ENCODE measurements around the gene C10orf67.
"Not testable (repeated sequence)": the region's sequence is repeated elsewhere in the genome, so short reads cannot be mapped to it uniquely, and the experiment has no call there.

Gene C10orf67

DNA sequence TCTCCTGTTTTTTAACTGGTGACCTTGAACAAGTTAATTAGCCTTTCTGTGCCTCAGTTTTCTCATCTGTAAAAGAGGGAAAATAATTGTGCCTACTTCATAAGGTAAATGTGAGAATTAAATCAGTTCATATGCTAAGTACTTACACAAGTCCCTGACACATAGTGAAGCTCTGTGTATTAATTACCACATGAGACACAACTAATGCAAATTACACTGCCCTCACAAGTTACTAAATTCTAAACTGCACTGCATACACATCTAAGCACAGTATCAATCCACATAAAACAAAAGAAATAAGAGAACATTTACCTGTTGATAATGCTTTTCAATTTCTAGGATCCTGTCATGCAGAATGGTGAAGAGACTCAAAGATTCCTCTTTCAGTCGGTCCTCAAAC, 22.5 kb downstream of the C10orf67 start:
- no peak for DNase-seq

DNA sequence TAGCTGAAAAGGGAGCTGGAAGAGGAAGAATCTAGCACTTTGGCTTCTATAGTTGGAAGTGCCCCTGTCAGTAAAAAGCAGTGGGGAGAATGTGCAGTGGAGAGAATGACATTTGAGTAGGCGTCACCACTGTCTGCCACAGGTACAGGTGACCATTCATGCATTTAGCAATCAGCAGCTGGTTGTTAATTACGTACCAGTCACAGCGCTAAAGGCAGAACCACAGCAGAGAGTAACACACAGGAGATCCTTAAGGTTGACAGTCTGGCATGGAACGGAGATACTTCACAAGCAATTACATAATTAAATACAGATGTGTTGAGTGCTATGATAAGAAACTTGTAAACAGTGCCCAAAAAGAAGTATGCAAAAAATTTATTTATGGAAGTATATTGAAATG, 24.8 kb downstream of the C10orf67 start:
- DNase-seq = no peak

DNA sequence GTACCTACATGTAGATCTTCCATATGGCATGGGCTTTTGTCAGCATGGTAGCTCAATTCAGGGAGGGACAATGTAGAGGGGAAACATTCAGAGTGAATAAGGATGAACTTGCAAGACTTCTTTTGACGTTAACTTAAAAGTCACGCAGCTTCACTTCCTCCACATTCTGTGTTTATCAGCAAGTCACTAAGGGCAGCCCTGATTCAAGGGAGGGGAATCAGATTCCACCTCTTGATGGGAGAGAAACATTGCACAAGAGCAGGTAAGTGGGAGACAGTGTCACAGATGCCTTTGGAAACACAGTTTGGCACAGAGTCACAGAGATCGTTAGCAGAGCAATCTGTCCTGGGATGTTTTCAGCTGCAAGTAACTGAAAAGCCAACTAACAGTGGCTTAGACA, 26.2 kb downstream of the C10orf67 start:
- no peak for DNase-seq

DNA sequence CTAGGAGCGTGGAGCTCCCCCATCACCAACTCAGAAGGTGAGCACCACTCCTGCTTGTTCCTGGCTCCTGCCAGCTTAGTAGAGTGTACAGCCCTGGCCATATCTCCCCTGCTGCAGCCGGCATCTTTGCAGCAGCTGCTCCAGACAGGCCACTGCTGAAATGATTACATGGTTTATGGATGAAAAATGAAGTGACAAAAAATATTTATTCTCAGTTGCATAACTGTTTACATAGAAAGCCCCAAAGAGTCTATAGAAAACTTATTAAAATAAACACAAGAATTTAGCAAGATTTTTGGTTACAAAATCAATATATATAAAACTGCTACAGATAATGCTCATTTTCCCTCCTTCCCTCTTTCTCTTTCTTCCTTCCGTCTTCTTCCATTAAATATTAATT, 27.2 kb downstream of the C10orf67 start:
- DNase-seq = no peak

DNA sequence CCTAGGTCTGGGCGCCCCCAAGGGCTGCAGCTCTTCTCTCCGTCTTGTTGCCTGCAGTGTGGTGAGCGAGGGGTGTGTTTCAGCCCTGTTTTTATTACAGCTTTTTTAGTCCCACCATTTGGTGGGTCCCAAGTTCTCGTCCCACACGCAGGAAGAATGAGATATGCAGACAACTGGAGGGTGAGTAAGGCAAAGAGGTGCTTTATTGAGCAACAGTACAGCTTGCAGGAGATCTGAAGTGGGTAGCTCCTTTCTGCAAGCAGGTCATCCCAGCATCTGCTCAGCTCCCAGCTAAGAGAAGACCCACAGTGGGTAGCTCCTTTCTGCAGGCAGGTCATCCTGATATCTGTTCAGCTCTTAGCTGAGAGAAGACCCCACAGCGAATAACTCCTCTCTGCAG, 28.2 kb downstream of the C10orf67 start:
- DNase-seq = no peak

DNA sequence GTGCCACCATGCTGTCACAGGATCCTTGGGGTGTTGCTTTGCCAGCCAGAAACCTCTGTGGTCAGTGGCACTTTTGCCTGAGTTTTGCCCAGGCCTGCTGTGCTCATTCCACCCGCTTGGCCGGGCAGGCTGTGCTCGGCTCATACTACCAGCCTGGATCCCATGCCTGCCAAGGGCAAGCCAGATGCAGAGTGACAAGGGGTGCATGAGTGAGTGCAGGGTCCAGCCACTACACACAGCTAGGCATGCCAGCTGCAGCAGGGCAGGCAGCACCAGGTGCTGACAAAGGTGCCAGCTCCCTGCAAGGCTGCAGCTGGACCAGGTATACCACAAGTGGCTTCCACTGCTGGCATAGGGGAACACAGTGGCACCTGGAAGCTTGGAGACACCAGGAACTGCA, 28.6 kb downstream of the C10orf67 start:
- no peak for DNase-seq

DNA sequence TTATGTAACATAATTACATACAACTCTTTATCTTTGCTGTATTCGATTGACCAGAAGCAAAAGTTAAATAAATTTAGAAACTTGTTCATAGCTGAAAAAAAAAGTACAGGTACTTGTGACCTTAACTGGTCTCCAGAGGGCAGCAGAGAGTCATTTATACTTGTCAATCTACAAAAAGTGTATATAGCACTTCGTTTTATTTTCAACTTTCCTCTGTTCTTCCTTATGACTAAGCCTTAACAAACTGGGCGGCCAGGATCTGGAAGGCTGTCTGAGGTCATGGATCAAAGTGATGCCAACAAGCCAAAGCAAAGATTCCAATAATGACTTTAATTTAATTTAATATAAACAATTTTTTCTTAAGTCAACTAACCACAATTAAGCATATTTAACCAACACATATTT, 29.8 kb downstream of the C10orf67 start:
- peak; percentile 58 for DNase-seq

DNA sequence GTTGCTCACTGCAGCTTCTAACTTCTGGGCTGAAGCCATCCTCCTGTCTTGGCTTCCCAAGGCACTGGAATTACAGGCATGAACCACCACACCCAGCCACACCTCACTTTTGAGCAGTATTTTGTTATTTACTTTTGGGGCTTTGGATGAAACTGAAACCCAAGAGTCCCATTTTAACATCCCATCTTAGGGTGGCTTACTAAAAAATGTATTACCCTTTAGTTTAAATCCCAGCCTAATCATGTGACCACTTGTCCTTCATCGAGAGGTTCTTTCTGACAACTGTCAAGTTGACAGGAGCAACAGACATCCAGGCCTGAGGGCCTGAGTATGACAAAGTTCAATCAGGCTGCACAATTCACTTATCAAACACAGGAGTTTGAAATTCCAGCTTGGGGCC, 33.6 kb downstream of the C10orf67 start:
- no peak for DNase-seq

DNA sequence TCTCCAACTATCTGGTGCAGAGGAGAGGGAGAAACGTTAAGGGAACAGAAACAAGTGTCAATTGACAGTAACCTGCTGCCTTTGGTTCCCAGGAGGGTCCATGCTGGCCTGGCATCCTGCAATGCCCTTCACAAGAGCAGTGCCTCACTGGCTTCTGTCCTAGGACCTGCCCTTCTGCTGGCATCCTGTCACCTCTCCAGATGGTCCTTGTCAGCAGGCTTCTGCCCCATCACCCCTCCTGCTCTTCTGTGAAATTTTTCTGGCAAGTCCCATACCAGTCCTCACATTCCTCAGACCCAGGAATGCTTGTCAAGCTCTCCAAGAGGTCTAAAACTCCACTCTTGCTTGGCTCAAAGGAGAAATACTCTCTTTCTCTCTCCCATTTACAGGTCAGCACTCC, 34.2 kb downstream of the C10orf67 start:
- DNase-seq = no peak

DNA sequence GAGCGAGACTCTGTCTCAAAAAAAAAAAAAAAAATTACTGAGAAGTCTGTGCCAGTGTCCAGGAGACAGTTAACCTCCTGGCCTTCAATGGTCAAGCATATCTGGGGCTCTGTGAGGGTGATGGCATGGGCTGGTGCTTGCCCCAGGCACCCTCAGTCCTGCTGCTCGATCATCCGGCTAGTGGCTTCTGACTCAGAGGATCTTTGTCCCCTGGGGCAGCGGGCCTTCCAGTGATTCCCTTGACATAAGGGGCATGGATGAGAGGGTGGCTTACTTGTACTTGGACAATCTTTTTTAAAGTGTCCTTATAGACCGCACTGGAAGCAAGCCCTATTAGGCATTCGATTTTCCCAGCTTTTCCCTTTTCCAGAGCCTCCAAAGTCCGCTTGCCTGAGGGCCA, 44.6 kb downstream of the C10orf67 start:
- DNase-seq = not testable (repeated sequence)

DNA sequence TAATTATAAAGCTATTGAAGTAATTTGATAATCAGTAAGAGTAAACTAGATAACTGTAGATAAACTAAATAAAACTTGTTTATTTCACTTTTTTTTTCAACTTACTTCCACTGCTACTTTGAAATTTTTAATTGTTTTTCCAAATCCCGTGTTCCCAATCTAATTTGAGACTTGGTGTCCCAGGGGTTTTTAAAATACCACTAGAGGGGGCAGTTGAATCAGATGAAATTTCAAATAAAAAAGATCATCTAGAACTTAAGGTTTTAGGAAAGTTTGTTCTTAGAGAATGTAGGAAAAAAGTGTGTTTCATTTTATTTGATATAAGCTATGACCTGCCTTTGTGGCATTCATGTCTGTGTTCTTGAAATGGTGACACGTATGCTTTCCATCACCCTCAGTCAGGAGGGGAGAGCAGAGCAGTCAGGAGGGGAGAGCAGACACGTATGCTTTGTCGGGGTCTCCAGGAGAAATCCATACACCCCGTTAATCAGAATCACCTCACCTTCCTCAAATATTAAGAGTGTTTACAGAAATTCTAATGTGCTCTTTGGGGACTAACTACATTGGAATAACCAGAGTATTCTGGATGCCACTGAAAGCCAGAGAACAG, 49.9 kb downstream of the C10orf67 start:
- no peak for DNase-seq

DNA sequence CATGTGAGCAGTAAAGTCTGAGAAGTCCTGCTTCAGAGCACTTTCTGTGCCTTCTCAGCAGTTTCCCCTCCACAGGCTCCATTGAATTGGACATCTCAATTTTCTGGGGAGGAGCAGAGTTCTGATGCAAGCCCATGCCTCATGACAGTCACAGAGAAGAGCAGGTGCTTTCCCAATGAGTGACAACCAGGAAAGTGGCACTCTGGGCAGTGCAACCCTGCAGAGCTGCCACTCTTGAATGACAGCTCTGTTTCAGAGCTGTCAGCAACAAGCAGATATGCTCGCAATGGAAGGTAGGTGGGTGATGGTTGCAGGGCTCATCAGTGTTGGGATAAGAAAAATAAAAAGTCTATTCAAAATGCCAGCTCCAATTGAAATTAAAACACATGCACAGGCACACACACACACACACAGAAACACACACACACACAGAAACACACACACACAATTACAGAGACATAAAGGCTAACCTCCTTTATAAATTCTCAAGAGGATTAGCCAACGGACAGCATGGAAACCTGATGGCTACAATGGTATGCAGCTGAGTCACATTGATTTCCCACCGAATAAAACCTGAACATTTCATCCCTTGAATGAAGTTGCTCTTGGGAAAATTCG, 50.5 kb downstream of the C10orf67 start:
- no peak for DNase-seq

DNA sequence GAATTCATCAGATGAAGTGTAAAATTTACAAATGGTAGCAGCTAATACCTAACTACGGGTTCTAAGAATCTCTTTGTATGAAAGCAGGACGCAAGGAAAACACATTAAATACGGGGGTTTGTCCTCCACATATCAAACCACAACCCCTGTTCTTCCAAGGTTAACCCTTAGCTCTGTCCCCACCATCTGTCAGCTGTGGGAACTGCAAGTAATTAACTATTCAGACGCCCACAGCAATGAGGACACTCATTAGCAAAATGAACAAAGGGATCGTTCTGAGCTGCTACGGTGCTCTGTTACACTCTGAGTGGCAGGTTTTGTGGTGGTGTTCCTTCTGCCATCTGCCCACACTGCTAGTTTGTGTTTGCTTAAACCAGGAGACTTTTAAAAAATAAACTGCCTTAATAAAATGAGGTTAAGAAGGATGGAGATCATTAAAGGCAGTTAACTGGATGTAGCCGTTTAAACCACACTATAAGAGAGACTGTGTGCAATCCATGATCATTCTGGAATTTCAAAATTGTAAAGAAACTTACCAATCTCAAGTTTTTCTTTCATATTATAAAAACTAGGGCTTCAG, 51.4 kb downstream of the C10orf67 start:
- peak; percentile 4 for DNase-seq

DNA sequence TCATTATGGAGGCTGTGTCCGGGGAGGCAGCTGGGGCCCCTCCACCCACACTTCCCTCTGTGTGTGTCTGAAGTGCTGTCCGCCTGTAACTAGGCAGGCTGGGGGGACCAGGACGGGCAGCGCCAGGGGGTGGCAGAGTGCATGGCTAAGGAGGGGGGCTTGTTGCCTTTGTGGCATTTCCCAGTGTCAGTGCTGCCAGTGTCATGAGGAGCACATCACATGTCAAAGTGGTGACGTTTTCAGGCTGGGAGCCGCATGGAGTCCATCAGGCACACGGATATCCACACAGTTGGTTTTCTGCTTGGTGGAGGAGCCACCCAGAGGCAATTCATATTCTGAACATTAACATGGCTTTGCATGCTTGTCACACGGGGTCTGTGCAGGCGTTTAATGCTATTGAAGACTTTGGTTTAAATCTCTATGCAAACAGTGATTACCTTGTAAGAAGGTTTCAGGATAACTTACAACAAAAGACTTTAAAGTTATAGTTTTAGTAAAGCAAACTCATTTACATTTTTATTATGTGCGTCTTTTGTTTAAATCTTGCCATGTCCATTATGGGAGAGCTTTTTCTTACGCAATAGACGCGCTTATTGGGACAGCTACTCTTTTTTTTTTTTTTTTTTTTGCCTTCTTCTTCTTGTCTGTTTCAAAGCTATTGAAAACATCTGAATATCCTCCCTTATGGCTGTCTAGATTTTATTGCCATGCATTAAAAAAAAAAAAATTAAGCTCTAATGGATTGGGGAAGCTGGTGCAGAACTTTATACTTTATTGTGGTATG, 52.9 kb downstream of the C10orf67 start:
- DNase-seq = no peak

DNA sequence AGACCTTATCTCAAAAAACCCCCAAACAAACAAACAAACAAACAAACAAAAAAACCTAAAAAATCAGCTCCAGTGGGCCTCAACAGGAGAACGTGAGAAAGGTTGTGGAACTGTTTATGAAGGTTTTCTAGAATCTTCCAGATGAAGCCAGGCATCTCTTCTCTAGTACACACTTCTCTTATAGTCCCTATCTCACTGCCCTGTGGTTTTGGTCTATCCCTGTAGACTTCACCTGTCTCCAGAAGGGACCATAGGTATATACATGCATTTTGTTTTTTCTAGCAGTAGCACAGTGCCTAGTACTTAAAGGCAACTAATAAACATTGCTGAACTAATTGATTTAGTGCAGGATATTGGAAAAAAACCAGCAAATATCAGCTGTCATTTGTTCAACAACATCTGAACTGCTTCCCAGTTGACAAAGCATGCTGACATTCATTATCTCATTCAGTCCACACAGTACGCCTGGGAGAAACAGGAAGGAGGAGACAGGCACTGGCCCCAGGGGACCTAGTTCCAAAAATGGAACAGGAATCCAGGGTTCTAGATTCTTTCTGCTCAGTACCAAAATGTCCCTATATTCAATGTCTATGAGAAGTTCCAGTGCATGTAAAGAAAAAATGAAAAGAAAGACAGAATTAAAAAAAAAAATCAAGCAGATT, 59.8 kb downstream of the C10orf67 start:
- DNase-seq = no peak

DNA sequence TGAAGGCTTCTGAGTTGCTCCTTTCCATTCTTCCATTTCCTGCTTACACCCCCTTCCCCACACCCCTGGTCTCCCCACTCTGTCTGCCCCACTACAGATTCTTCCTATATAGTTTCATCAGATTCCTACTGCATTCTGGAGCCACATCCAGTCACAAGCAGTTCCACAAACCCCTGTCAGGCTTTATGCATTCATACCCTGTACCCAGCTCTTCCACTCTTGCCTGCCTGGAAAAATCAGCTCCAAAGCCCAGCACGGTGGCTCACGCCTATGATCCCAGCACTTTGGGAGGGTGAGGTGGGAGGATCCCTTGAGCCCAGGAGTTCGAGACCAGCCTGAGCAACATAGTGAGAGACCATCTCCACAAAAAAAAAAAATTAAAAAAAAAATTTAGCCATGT, 60.4 kb downstream of the C10orf67 start:
- no peak for DNase-seq

DNA sequence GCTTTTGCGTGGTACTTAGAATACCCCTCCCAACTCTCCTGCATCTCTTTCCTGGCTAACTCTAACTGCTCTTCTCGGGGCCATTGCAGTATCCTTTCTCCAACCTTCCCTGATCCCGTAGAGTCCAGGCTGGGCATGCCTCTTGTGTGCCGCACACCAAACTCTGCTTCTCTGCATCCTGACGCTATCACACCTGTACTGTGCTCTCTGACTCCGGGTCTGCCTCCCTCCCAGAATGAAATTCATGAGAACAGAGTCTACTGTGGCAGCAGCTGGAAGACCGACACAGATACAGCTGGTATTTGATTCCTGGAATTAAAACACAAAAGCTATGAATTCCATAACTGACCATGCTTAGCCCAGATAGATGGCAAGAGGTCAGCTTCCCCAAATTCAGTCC, 60.9 kb downstream of the C10orf67 start:
- DNase-seq = no peak

DNA sequence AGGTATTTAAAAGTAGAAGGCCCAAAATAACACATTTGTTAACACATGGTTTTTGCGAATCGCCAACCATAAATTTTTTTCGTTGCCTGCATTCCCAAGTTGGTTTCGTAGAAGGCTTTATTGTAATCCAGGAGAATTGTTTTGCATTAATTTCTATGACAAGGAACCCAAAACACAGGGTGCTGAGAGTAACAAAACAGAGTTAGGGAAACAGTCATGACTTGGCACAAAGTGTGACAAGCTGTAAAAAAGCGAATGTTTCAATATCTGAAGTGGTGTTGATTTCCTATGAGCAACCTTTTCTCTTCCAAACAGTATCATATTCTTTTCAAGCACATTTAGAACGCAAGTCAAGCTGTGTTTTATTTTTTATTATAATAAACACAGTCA, 63.6 kb downstream of the C10orf67 start:
- no peak for DNase-seq

DNA sequence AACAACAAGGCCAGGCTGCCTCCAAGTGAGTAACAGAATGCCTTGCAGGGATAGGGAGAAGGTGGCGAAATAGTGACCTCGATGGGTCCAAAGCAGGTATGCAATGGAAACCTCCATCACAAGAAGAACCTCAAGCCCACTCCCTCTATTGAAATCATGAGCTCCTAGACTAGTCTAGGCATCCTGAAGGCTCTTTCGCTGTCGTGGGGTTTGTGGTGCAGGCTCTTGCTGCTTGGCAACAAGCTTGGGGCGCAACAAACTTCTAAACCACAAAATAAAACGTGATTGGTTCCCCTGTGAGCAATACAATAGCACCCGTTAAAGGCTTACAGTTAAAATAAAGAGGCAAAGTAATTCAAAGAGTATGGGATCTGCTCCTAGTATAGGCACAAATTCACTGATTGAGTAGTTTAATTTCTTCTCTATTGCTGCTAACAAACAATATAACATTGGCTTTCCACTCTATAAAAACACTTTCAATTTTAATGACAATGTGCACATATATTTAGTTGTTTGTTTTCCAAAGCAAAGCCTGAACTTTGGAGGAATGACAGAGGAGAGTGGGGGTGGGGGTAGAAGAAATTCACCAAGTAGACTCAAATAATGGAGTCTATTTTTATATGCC, 64.1 kb downstream of the C10orf67 start:
- DNase-seq = no peak

DNA sequence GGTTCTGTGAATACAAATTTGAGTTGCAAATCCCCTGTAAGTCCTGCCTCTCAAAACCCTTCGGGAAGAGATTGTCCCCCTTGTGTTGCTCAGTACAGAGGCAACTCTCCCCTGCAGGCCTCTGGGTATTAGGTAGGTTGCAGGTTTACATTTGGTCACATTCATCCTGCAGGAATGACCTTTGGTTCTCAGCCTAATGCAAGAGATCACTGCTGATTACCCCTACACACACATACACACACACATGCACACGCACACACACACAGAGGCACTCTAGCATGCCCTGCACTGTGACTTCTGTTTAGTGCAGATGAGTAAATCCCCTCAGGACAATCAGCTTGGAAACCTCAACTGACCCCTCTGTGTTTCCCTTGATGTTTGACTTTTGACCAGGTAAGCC, 69.2 kb downstream of the C10orf67 start:
- DNase-seq = no peak

DNA sequence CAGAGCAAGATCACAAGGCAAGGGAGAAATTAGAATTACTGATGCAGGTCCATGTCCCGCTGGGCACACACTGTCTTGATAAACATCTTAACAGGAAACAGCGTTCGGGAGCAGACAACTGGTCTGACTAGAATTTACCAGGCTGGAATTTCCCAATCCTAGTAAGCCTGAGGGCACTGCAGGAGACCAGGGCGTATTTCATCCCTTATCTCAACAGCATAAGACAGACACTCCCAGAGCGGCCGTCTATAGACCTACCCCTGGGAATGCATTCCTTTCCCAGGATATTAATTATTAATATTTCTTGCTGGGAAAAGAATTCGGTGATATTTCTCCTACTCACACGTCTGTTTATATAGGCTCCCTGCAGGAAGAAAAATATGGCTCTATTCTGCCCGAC, 70.4 kb downstream of the C10orf67 start:
- DNase-seq = not testable (repeated sequence)

DNA sequence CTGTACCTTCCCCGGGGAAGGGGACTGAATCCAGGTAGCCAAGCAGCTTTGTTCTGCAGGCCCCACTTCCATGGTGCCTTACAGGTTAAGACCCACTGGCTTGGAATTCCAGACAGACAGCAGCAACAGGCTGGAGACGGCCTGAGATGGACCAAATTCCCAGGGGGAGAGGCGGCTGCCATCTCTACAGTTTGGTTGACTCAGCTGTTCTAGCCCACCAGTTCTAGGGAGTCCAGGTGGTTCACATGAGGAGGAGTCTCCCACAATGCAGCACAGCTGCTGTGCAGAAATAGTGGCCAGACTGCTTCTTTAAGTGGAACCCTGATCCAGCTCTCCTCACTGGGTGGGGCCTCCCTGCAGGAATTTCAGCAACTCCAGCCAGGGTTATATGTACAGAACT, 74.1 kb downstream of the C10orf67 start:
- DNase-seq = no peak
